Muscle layer of duodenum (tissue), 2 donors: ENCODE measurements around the gene CHST3.
A peak's percentile ranks its signal among the peaks of the same experiment; 100 is the strongest.

Experiments
- H3K27ac ChIP-seq: one replicate; pipeline ENCODE4 v1.7.0; 2013; ENCODE audit warnings: mild to moderate bottlenecking, low read length
- H3K27me3 ChIP-seq: one replicate; pipeline ENCODE4 v1.7.0; 2013; ENCODE audit warnings: low read depth, mild to moderate bottlenecking, control low read depth, low read length
- H3K36me3 ChIP-seq, 2 donors: one replicate each; pipeline ENCODE4 v1.7.0; 2013; ENCODE audit warnings: low read length in 2 of 2, control low read depth in 1 of 2, mild to moderate bottlenecking in 1 of 2; ENCODE audit not compliant: insufficient read depth in 2 of 2, control insufficient read depth in 1 of 2
- H3K4me1 ChIP-seq, 2 donors: one replicate each; pipeline ENCODE4 v1.7.0; 2013; ENCODE audit warnings: low read length in 2 of 2, mild to moderate bottlenecking in 2 of 2, control low read depth in 1 of 2, moderate library complexity in 1 of 2; ENCODE audit not compliant: insufficient read depth in 2 of 2, control insufficient read depth in 1 of 2
- H3K4me3 ChIP-seq, 2 donors: one replicate each; pipeline ENCODE4 v1.7.0; 2013; ENCODE audit warnings: low read length in 2 of 2, low read depth in 1 of 2, mild to moderate bottlenecking in 1 of 2
- H3K9me3 ChIP-seq, 2 donors: one replicate each; pipeline ENCODE4 v1.7.0; 2013; ENCODE audit warnings: low read length in 2 of 2, control low read depth in 1 of 2, mild to moderate bottlenecking in 1 of 2; ENCODE audit not compliant: control insufficient read depth in 1 of 2
- donor health status: healthy.

CHST3 gene

GRCh38 chr10:71931295-71931694 is 32.9 kb upstream of the CHST3 start:
- H3K9me3 ChIP-seq = peaks cover 0 to 12% of the 10 kb centered on the region in 2 donors
- H3K4me1 ChIP-seq = no peaks in the 10 kb centered on the region
- H3K27me3 ChIP-seq = no peaks in the 10 kb centered on the region
- H3K27ac ChIP-seq = no peak overlapping the region
- H3K36me3 ChIP-seq = no peaks in the 10 kb centered on the region
- H3K4me3 ChIP-seq = no peak overlapping the region

GRCh38 chr10:71933651-71934050 is 30.5 kb upstream of the CHST3 start:
- H3K36me3 ChIP-seq = no peaks in the 10 kb centered on the region
- no peak overlapping the region for H3K27ac ChIP-seq
- H3K4me1 ChIP-seq = no peaks in the 10 kb centered on the region
- no peak overlapping the region for H3K4me3 ChIP-seq
- H3K27me3 ChIP-seq = no peaks in the 10 kb centered on the region
- peaks cover 0 to 12% of the 10 kb centered on the region in 2 donors for H3K9me3 ChIP-seq

GRCh38 chr10:71938211-71938610 is 26.0 kb upstream of the CHST3 start:
- H3K27me3 ChIP-seq = no peaks in the 10 kb centered on the region
- no peak overlapping the region for H3K27ac ChIP-seq
- H3K4me3 ChIP-seq = no peak overlapping the region
- no peaks in the 10 kb centered on the region for H3K36me3 ChIP-seq
- no peaks in the 10 kb centered on the region for H3K4me1 ChIP-seq
- H3K9me3 ChIP-seq = peaks cover 0 to 4% of the 10 kb centered on the region in 2 donors

GRCh38 chr10:71939304-71939703 is 24.9 kb upstream of the CHST3 start:
- no peak overlapping the region for H3K4me3 ChIP-seq
- H3K27me3 ChIP-seq = no peaks in the 10 kb centered on the region
- peaks cover 0 to 9% of the 10 kb centered on the region in 2 donors for H3K9me3 ChIP-seq
- no peaks in the 10 kb centered on the region for H3K36me3 ChIP-seq
- no peaks in the 10 kb centered on the region for H3K4me1 ChIP-seq
- no peak overlapping the region for H3K27ac ChIP-seq

GRCh38 chr10:71939861-71940474 is 24.2 kb upstream of the CHST3 start:
- Histone ChIP-seq H3K4me3 (no peak overlapping the region), H3K4me1 (no peaks in the 10 kb centered on the region), H3K27me3 (no peaks in the 10 kb centered on the region), H3K27ac (no peak overlapping the region), H3K9me3 (peaks cover 0 to 13% of the 10 kb centered on the region in 2 donors), H3K36me3 (no peaks in the 10 kb centered on the region)

GRCh38 chr10:71940752-71941151 is 23.4 kb upstream of the CHST3 start:
- H3K9me3 ChIP-seq = peaks cover 0 to 20% of the 10 kb centered on the region in 2 donors
- H3K27ac ChIP-seq = no peak overlapping the region
- no peaks in the 10 kb centered on the region for H3K27me3 ChIP-seq

GRCh38 chr10:71941318-71941717 is 22.9 kb upstream of the CHST3 start:
- peaks cover 3 to 26% of the 10 kb centered on the region in 2 donors for H3K9me3 ChIP-seq
- H3K4me1 ChIP-seq = no peaks in the 10 kb centered on the region
- H3K27me3 ChIP-seq = no peaks in the 10 kb centered on the region
- no peaks in the 10 kb centered on the region for H3K36me3 ChIP-seq
- no peak overlapping the region for H3K4me3 ChIP-seq
- H3K27ac ChIP-seq = no peak overlapping the region

More at GRCh38 chr10:71940752-71941151, 23.4 kb upstream of the CHST3 start:
- no peaks in the 10 kb centered on the region for H3K4me1 ChIP-seq
- no peaks in the 10 kb centered on the region for H3K36me3 ChIP-seq
- H3K4me3 ChIP-seq = no peak overlapping the region

GRCh38 chr10:71945819-71946474 is 18.2 kb upstream of the CHST3 start:
- Histone ChIP-seq H3K4me1 (no peaks in the 10 kb centered on the region), H3K36me3 (no peaks in the 10 kb centered on the region), H3K27me3 (no peaks in the 10 kb centered on the region), H3K27ac (no peak overlapping the region), H3K4me3 (peak overlapping the region; percentile 11 to 38), H3K9me3 (peaks cover 18 to 48% of the 10 kb centered on the region in 2 donors)

- Histone ChIP-seq H3K36me3 (no peaks in the 10 kb centered on the region), H3K4me3 (peak overlapping the region in 1 of 2 donors; percentile 11), H3K27ac (no peak overlapping the region), H3K9me3 (peaks cover 18 to 48% of the 10 kb centered on the region in 2 donors), H3K27me3 (no peaks in the 10 kb centered on the region), H3K4me1 (no peaks in the 10 kb centered on the region)
These were observed 17.5 kb upstream of the CHST3 start for GRCh38 chr10:71946700-71947099.

- no peak overlapping the region for H3K27ac ChIP-seq
These were observed 15.6 kb upstream of the CHST3 start for GRCh38 chr10:71948496-71949067.

GRCh38 chr10:71950683-71951082 is 13.5 kb upstream of the CHST3 start:
- Histone ChIP-seq H3K27ac (no peak overlapping the region), H3K9me3 (peaks cover 18 to 32% of the 10 kb centered on the region in 2 donors), H3K4me1 (no peaks in the 10 kb centered on the region), H3K27me3 (no peaks in the 10 kb centered on the region), H3K36me3 (no peaks in the 10 kb centered on the region), H3K4me3 (no peak overlapping the region)

More at GRCh38 chr10:71948496-71949067, 15.6 kb upstream of the CHST3 start:
- Histone ChIP-seq H3K4me3 (no peak overlapping the region), H3K27me3 (no peaks in the 10 kb centered on the region), H3K36me3 (no peaks in the 10 kb centered on the region), H3K9me3 (peaks cover 18 to 44% of the 10 kb centered on the region in 2 donors), H3K4me1 (no peaks in the 10 kb centered on the region)
